KG1 (cell line): ENCODE results near the gene SCN4B.

Source experiments
- DNase-seq: peaks from one replicate; lab custom pipeline; 2025; lab: John Stamatoyannopoulos, UW

The SCN4B gene

DNA sequence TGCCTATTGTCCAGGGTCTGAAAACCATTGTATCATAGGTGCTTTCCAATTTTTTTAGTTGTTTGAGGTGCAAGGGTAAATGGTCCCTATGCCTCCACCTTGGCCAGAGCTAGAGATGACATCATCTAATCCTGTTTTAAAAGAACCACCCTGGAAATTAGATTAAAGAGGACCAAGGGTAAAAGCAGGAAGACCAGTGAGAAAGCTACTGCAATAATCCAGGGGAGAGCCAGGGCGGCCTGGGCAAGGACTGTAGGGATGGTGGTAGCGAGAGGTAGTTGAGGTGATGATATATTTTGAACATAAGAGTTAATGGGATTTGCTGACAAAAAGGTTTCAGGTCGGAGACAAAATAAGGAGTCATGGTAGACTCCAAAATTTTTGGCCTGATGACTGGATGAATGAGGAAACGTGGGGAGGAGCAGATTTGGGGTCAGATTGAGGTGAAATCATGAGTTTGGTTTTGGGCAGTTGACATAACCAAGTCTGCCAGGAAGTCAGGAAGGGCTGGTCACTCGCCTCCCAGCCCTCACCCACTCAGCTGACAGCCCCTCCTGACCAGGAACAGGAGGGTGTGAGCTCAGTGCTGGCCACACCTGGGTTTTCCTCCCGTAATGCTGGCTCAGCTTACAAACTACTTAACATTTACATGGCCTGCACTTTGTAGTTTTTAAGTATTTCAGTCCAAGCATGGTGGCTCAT is 23.0 kb downstream of the SCN4B start:
- no peak for DNase-seq

DNA sequence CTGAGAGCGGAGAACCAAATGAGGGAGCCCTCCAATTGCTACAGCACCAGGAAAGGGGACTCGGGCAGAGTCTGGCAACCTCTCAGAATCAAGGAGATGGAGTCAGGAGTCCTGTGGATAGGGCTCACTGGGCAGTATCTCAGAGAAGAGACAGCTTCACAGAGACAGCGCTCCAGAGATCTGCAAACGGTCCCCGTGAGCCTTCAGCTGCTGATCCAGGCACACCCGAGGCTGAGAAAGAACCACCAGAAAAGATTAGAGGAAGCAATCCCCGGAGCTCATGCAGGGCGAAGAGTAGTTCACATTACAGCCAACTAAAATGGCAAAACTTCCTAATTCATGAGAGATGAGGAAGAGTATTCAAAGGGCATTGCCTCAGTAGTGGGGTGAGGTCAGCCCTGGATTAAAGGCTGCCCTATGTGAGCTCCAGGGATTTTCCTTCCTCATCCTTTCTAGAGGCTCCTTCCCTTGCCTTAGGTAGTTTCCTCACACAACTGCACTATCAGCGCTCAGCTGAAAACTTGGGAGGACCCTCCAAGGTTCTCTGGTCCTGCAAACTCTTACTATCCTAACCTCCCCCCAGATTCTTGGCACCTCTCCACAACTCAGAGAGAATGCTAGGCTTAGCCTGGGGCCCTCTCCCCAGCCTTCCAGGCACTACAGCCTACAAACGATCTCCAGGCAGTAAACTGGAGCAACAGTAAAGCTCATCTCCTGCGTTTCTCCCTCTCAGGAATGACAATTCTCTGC is 23.7 kb downstream of the SCN4B start:
- DNase-seq: no peak

DNA sequence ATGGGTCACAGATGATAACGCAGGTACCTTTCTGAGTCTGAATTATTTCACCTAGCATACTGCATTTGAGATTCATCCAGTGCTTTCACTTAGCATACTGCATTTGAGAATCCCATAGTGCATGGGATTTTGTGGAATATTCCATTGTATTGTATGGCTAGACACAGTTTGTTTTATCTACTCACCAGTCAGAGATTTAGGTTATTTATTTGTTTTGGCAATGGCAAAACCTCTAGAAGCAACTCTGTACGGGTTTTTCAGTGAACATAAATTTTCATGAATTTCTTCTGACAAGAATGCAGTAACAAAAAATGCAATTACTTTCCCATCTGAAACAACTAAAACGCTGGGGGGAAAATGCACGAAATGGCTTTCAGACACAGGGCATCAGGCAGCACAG is 24.3 kb downstream of the SCN4B start:
- DNase-seq: no peak

DNA sequence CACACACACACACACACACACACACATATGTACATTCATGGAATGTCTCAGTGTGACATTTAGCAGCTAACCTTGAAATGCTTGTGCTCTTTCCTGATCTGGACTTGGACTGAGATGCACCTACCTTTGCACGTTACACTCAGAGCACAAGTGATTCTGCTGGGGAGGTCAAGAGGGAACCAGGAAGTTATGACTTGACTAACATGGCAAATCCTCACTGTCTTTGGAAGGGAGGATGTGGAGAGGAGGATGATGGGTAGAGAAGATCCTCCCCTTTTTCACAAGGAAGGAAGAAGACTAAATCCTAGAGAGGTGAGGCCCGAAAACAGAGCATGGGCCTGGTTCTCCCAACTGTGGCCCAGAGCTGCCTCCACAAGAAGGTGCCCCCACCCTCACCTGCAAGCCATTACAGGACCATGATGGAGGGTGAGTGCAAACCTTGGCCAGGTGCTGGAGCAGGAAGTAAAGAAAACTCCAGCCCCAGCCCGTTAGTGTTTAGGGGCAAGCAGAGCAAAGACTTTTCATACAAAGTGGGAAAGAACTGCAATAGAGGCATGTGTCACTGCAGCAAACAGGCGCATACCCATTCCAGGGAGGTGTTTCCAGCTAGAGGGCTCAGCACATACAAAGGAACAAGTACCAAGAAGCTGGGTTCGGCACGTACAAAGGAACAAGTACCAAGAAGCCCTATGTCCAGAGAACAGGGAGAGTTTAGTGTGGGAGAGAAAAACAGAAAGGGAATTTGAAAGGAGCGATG is 26.4 kb downstream of the SCN4B start:
- DNase-seq: no peak

DNA sequence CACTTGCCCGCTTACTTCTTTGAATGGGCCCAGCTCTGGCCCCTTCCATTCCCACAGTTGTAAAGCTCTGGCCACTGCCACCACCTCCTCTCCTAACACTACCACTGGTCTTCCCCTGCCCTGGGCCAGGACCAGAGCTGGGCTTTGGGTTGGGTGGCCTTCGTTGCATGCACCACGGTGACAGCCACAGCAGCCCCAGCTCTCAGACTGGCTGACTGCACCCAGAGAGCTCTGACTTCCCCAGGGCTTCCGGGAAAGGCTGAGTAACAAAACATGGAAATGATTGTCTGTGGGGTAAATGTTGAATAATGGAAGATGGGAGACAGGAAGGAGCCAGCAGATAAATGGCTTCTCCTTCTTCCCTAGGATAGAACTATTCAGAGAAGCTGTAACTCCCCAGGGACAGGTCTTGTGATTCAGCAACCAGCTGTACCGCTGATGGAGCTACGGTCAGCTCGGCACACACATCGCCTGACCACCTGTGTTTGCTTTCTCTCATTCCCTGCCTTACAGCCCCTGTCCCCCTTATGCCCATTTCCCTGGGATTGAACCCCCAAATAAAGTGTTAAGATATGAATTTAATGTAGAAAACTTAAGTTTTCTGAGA is 27.6 kb downstream of the SCN4B start:
- DNase-seq: no peak

DNA sequence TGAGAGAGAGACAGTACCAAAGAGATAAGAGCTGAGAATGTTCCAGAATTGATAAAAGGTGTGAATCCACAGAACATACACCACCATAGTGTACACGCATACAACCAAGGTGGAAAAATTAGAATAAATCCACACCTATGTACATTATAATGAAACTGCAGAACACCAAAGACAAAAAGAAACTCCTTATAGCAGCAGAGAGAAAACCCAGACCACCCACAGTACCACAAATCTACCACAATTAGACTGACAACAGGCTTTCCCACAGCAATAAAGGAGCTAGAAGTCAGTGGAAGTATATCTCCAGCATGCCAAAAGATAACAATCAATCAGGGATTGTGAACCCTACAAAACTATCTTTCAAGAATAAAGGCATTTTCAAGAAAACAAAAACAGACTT is 31.8 kb downstream of the SCN4B start:
- no peak for DNase-seq

DNA sequence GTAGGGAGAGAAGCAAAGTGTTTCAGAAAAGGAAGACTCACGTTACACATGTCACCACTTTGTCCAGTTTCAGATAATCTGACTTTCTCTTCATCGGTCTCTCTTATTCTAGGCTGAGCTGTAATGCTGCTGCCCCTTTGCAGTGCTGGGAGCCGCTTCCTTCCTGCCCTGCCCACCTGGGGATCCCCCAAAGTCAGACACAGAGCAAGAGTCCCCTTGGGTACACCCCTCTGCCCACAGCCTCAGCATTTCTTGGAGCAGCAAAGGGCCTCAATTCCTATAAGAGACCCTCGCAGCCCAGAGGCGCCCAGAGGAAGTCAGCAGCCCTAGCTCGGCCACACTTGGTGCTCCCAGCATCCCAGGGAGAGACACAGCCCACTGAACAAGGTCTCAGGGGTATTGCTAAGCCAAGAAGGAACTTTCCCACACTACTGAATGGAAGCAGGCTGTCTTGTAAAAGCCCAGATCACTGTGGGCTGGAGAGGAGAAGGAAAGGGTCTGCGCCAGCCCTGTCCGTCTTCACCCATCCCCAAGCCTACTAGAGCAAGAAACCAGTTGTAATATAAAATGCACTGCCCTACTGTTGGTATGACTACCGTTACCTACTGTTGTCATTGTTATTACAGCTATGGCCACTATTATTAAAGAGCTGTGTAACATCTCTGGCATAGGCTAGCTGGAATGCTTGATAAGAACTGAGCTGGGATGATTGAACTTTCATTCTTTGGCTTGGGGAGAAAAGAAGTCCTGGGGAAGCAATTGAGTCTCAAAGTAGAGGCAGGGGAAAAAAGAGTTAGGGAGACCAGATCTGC is 34.6 kb downstream of the SCN4B start:
- no peak for DNase-seq

DNA sequence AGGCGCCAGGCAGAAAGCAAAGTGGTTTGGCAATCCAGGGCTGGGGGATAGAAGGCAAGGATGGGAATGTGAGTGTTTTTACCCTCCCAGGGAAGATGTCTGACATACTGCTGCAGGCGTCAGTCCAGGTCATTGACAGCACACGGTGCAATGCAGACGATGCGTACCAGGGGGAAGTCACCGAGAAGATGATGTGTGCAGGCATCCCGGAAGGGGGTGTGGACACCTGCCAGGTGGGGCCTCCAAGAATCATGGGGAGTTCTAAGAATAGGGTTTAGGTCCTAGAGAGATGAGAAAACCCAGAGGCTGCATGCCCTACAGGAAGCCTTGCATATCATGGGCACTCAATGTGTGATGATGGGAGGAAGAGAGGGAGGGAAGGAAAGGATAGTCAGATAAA is 37.6 kb downstream of the SCN4B start:
- no peak for DNase-seq

DNA sequence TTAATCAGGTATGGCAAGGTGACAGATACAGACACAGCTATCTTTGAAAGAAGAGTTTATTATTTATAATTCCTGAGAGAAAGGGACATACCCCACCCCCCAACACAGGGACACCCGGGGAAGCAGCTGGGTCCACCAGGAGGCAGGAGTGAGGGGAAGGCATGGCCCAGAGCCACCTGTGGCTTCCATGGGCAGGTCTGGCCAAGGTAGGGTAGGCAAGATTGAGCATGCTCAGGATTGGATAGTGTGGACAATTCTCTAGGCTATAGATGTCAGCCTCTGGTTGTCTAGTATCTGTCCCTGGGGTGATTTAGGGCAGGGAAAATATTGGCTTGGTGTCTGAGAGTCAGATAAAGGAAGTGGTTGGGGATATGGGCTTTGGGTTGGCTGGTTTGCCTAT is 38.4 kb downstream of the SCN4B start:
- DNase-seq: no peak

DNA sequence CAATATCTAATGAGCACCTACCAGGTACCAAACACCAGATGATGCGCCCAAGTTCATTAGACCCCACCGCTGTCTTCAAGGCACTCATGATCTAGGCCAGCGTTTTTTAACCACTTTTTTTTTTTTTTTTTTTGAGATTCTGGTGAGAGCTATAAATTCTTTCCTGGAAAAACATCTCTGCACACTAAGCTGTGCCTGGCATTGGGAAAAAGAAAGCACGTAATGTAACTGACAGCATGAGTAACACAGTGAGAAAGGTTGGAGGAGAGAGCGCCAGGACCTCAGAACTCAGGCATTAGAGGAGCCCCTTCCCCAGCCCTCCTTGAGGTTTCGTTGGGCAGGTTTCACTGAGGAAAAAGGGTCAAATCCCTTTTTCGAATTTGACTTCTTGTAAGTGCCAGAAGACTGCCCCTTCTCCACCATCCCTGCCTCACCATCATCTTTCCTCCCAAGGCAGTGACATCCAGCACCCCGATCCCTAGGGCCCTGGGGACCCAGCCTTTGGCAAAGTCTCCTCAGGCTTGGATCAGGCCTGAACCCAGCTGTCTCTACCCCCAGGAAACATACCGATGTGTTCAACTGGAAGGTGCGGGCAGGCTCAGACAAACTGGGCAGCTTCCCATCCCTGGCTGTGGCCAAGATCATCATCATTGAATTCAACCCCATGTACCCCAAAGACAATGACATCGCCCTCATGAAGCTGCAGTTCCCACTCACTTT is 39.8 kb downstream of the SCN4B start:
- DNase-seq: no peak

DNA sequence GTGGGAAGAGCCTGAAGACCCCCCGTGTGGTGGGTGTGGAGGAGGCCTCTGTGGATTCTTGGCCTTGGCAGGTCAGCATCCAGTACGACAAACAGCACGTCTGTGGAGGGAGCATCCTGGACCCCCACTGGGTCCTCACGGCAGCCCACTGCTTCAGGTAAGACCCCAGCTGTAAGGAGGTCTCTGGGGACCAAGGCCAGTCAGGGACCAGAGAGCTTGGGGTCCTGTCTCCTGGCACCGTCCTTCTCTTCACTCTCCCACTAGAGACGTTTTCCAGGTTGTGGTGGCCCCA is 40.9 kb downstream of the SCN4B start:
- DNase-seq: no peak

DNA sequence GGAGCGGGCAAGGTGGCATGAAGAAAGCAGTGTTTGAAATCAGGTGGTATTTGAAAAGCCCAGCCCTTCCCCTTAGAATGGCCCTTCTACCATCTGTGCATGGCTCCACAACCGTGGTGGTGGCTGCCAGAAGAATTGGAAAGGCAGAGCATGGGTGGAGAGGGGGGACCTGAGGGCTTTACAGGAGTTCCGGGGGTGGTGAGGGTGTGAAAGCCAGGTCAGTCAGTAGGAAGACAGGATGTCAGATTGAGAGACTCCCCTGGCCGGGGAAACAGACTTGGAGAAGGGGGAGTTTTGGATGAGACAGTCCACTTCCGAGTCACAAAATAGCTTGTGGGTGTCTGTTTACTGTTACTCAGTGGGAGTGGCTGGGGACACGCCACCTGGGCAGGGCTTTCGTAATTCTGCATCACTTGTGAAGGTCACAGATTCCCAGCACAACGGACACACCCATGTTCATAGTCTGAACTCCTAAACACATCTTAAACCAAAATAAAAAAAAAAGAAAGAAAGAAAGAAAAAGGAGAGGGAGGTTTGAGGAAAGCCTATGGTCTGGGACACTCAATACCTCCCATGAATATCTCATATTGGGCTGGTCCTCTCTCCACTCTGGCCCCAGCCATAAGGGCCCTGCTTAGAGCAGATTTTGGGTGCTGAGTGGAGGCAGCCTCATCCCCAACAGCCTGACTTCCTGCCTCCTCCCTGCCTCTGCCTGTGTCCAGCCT is 41.4 kb downstream of the SCN4B start:
- no peak for DNase-seq

DNA sequence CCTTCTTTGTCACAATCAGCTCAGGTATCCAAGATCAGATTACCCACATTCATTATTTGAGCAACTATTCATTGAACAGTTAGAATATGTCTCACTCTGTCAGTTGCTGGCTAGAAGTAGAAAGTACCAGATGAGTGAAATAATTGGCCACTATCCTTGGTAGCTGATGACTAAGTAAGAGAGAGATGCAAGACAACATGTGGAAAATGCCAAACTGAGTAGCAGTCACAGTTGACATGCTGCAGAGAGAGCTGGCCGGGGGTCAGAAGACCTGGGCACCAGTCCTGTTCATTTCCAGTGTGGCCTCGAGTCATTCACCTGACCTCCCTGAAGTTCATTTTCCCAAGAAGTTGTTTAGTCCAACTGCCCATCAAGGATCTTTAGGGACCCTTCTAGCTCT is 43.4 kb downstream of the SCN4B start:
- no peak for DNase-seq

DNA sequence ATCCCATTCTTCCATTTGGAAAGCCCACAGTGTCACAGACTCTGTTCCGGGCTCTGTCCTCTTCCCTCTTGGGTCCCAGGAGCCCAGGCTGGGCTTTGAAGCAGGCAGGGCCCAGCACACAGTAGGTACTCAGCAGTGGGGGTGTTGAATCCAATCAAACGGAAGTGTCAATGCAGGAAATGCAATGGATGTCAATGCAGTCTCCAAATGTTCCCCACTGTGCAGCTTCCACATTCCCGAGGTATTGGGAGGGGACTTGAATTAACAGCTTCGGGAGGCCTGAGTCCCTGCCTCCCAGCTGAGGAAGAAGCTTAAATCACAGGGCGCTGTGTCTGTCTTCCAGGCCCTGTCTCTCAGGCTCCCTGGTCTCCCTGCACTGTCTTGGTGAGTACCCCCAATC is 44.1 kb downstream of the SCN4B start:
- no peak for DNase-seq

DNA sequence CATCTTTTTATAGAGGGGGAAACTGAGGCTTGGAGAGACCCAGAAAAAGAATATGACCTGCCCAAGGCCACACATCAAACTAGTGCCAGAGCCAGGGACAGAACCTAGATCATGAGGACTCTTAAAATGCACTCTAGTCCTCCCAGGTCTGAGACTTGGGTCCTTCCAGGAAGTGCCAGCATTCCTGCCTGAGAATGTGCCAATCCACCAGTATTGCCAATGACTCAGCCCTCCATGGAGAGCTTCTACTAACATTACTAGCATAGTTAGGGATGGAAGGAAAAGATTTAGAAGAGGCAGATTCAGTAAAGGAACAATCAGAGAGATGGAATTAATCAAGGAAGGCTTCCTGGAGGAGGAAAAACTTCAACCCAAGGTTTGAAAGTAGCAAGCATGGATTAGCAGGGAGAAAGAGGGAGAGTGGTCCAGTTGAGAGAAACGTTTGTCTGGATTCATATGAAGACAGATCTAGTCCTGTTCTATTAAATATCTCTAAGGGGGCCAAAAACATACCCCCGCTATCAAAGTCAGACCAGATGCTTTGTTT is 45.8 kb downstream of the SCN4B start:
- DNase-seq: no peak

DNA sequence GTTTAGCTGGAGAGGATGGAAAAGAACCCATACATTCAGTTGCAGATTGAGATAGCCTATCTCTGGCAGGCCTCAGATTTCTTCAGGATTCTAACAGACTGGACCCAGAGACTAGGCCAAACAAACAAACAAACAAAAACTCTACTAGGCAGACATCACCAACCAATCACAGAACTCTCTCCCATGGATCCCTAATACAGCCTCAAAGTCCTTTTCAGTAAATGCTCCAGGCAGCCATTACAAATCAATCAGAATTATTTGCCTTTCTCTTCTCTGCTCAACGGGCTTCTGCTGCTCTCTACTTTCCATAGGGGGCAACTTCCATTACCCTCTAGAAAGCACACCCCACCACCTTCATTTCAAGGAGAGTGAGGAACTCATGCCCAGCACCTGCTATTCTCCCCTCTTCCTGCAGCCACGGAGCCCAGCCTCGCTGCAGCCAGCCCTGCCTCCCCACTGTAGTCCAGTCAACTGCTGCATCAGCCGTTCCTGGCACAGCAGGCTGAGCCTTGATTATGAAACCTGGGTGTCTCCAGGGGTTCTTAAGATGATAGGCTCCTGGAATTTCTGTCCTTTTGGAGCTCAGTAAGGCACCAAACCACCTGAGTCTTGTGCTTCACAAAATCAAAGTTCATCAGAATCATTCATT is 46.8 kb downstream of the SCN4B start:
- DNase-seq: no peak

DNA sequence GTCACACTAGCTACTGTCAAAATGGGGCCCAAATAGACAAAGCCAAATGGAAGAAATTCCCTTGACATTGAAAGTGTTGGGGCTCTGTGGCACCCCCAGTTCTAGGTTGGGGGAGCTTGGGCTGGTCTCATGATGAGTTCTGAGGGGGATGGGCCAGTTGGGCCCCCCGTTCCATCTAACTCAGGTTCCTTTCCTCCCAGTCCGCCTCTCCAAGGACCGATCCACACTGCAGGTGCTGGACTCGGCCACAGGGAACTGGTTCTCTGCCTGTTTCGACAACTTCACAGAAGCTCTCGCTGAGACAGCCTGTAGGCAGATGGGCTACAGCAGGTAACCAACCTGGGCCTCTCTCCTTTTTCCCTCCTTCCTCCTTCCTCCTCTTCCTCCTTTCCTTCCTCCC is 48.1 kb downstream of the SCN4B start:
- no peak for DNase-seq

DNA sequence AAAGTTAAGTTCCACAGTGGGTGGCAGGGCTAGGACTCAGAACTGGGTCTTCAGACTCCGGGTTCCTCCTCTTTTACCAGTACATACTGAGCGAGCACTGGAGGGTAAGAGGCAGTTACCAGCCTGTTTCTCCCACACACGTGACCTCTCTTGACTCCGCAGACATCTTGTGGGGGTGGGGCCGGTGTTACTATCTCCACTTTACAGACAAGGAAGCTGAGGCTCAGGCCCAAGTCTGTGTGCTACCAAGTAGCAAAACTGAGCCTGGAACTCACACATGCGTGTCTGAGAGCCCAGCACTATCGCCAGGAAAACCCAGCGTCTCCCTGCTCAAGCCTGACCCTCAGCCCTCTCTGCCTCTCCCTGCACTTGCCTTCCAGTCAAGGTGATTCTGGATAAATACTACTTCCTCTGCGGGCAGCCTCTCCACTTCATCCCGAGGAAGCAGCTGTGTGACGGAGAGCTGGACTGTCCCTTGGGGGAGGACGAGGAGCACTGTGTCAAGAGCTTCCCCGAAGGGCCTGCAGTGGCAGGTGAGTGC is 49.8 kb downstream of the SCN4B start:
- no peak for DNase-seq

DNA sequence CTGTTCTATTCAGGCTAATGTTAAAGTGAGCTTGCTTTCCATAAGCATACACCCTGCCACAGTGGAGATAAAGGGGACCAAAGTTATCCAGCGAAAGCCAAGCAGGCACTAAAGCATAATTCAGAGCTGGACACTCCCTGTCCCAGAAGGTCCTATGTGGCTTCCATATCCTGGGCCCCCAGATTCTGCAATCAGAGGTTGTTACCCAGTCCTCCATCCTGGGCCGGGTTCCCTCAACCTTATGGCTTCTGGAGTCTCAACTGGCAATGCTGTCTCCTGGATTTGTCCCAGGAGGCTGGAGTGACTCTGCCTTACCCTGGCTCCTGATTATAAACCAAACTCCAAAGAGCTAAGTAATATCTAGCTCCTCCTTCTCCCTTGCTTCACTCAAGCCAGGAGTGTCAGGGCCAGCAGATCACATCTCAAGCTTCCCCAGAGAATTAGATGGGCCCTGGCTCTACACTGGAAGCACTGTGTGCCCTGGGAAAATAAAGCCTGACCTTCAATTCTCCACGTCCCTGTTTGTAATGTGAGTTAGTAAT is 51.9 kb downstream of the SCN4B start:
- no peak for DNase-seq
